GM18951 (cell line): ENCODE measurements around the gene NLRC5.
"Not testable (repeated sequence)": the region's sequence is repeated elsewhere in the genome, so short reads cannot be mapped to it uniquely, and the experiment has no call there.

ENCODE experiments used
- POLR2A ChIP-seq: IDR thresholded peaks from 4 replicates; pipeline ENCODE4 v1.6.1; 2011; ENCODE audit warnings: mild to moderate bottlenecking; ENCODE audit not compliant: insufficient read length, insufficient read depth; ENCODE audit errors: extremely low read depth
- in situ Hi-C: fragments of 300-500 bp; cut with MboI; formaldehyde crosslinking; loops from one replicate; pipeline ENCODE4 v1.12.0; 2022; ENCODE audit warnings: low sequenced_read_pairs, mixed read lengths, inconsistent platforms; ENCODE audit not compliant: unreplicated experiment

The NLRC5 gene

GRCh38 chr16:57105184-57105583, 115.8 kb downstream of the NLRC5 start:
- in situ Hi-C loops: no loop called here
- no peak for TF ChIP-seq POLR2A

GRCh38 chr16:57106767-57107166, 117.4 kb downstream of the NLRC5 start:
- in situ Hi-C loops: no loop called here
- TF ChIP-seq POLR2A: no peak

GRCh38 chr16:57107321-57107922, 118.1 kb downstream of the NLRC5 start:
- no peak for TF ChIP-seq POLR2A
- in situ Hi-C loops: no loop called here

GRCh38 chr16:57108432-57108831, 119.1 kb downstream of the NLRC5 start:
- TF ChIP-seq POLR2A: no peak
- in situ Hi-C loops: no loop called here

GRCh38 chr16:57109259-57110105, 120.1 kb downstream of the NLRC5 start:
- in situ Hi-C loops: not testable (repeated sequence)

GRCh38 chr16:57110937-57111336, 121.6 kb downstream of the NLRC5 start:
- no peak for TF ChIP-seq POLR2A
- in situ Hi-C loops: no loop called here

GRCh38 chr16:57111420-57111819, 122.1 kb downstream of the NLRC5 start:
- in situ Hi-C loops: no loop called here
- no peak for TF ChIP-seq POLR2A

- TF ChIP-seq POLR2A: no peak
- in situ Hi-C loops: no loop called here
These were observed 123.2 kb downstream of the NLRC5 start for GRCh38 chr16:57112403-57113041.

GRCh38 chr16:57113042-57113453, 123.7 kb downstream of the NLRC5 start:
- in situ Hi-C loops: no loop called here
- no peak for TF ChIP-seq POLR2A

- in situ Hi-C loops: no loop called here
- no peak for TF ChIP-seq POLR2A
These were observed 124.3 kb downstream of the NLRC5 start for GRCh38 chr16:57113664-57114063.

- in situ Hi-C loops: no loop called here
- no peak for TF ChIP-seq POLR2A
These were observed 125.8 kb downstream of the NLRC5 start for GRCh38 chr16:57115168-57115513.

GRCh38 chr16:57115514-57116182, 126.3 kb downstream of the NLRC5 start:
- in situ Hi-C loops: no loop called here
- TF ChIP-seq POLR2A: no peak

- TF ChIP-seq POLR2A: no peak
- in situ Hi-C loops: no loop called here
These were observed 129.2 kb downstream of the NLRC5 start for GRCh38 chr16:57118461-57119084.

GRCh38 chr16:57123216-57123973, 134.0 kb downstream of the NLRC5 start:
- in situ Hi-C loops: no loop called here
- no peak for TF ChIP-seq POLR2A
